ENCODE data around the gene GLG1.

- TF ChIP-seq POLR2A (IDR thresholded peaks at IDR 0.05; ENCODE audit: low read depth, low read length) (no peak), POLR2AphosphoS5 (IDR thresholded peaks at IDR 0.05; ENCODE audit: low read depth, low read length) (no peak), TAF1 (IDR thresholded peaks at IDR 0.05; ENCODE audit: low read depth, low read length) (no peak), PAX5 (IDR thresholded peaks at IDR 0.05; ENCODE audit: insufficient read depth, low read length, severe bottlenecking) (no peak), SPI1 (IDR thresholded peaks at IDR 0.05; ENCODE audit: low read depth, low read length) (no peak)
Measured at GRCh38 chr16:74556375-74556922, 50.5 kb downstream of the GLG1 start.

Data from GM12891 (cell line).